GM13977 (cell line): ENCODE data around the gene YBX1.

Experiments used
- DNase-seq: peaks from one replicate; pipeline ENCODE4 v3.0.0; 2012; ENCODE audit warnings: low spot score
- CTCF ChIP-seq: IDR thresholded peaks from 2 replicates; pipeline ENCODE4 v1.5.1; 2012; ENCODE audit warnings: mild to moderate bottlenecking, control low read depth; ENCODE audit not compliant: insufficient read depth; ENCODE audit errors: extremely low read depth, missing control alignments
- in situ Hi-C: fragments of 300-500 bp; cut with MboI; formaldehyde crosslinking; loops from one replicate; pipeline ENCODE4 v1.12.0; 2022; ENCODE audit warnings: low sequenced_read_pairs, low pct_unique_long_range_greater_than_20kb, mixed read lengths, inconsistent platforms; ENCODE audit not compliant: unreplicated experiment

YBX1 gene

DNA sequence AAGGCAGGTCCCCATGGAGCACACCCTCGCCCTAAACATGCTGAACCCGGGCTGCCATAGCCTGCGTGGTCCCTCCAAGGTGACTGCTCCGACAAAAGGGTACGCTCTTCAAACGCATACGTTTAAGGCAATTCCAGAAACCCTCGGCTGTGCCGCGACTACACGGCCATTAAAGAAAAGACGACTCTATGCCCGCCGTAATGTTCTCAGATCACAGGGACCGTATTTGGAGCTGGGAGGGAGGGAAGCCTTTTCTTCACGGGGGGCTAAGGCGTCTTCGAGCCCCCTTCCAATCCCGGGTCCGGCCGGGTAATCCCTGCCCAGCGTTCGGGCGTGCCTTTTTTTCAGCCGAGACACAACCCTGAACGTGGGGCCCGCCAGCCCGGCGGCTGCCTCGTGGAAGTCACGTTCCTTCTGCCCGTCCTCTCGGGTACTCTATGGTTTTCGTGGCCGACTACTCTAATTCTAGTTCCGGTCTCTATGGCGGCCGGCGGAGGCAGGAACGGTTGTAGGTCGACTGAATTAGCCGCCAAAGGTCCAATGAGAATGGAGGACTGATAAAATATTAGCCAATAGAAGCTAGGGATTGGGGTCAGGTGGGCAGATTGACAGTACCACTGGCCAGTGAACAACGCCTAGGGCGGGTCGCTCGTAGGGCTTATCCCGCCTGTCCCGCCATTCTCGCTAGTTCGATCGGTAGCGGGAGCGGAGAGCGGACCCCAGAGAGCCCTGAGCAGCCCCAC lies at the start of gene YBX1:
TSS of gene YBX1 (plus strand) at position 678 of the 743 bp plus-strand sequence. CDS start 148 bp downstream, outside the sequence.
- peak; percentile 97 for DNase-seq
- in situ Hi-C loops = no loop called here

DNA sequence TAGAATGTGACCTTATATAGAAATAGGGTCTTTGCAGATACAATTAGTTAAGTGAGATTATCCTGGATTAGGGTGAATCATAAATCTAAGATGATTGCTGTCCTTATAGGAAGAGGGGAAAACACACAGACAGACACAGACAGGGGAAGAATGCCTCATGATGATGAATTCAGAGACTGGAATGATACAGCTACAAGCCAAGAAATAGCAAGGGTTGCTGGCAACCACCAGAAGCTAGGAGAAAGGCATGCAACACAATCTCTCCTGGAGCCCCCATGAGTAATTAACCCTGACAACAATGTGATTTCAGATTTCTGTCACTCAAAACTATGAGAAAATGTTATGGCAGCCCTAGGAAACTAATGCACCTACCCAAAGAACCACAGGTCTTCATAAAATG lies 43.1 kb upstream of the YBX1 start:
- TF ChIP-seq CTCF = no peak
- in situ Hi-C loops = no loop called here
- DNase-seq = no peak

More for the DNA sequence above, at the start of gene YBX1:
- no peak for TF ChIP-seq CTCF

DNA sequence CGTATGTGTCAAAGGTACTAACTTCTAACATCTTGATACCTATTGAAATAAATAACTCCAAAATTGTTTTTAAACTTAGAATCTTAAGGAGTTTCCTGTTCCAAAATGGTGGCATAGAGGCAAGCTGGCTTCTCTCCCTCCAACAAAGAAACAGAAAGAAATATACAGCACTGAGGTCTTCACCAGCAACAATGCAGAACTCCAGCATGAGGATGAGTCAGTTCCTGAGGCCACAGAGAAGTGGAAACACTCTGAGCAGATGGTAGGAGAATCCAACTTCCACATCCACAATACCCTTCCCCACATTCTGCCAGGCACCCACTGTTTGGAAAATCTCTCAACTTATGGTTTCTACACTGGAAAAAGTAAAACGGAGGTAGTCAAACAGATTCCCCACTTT lies 36.2 kb upstream of the YBX1 start:
- TF ChIP-seq CTCF = no peak
- in situ Hi-C loops = no loop called here
- no peak for DNase-seq

DNA sequence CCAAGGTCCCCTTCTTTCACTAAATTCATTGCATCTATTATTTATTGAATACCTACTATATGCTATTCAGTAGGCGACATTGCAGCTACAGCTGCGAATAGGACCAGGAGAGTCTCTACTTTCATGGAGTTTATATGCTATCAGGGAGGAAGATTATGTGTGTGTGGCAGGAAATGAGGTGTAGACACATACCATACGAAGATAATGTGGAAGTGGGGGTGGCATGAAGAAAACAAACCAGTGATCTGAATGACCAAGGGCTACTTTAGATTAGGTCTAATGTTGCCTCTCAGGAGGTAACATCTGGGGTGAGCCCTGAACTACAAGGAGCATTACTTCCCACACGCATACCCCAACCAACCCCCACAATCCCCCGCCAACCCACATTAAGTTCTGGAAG lies 25.0 kb upstream of the YBX1 start:
- in situ Hi-C loops = no loop called here
- no peak for DNase-seq
- TF ChIP-seq CTCF = no peak

DNA sequence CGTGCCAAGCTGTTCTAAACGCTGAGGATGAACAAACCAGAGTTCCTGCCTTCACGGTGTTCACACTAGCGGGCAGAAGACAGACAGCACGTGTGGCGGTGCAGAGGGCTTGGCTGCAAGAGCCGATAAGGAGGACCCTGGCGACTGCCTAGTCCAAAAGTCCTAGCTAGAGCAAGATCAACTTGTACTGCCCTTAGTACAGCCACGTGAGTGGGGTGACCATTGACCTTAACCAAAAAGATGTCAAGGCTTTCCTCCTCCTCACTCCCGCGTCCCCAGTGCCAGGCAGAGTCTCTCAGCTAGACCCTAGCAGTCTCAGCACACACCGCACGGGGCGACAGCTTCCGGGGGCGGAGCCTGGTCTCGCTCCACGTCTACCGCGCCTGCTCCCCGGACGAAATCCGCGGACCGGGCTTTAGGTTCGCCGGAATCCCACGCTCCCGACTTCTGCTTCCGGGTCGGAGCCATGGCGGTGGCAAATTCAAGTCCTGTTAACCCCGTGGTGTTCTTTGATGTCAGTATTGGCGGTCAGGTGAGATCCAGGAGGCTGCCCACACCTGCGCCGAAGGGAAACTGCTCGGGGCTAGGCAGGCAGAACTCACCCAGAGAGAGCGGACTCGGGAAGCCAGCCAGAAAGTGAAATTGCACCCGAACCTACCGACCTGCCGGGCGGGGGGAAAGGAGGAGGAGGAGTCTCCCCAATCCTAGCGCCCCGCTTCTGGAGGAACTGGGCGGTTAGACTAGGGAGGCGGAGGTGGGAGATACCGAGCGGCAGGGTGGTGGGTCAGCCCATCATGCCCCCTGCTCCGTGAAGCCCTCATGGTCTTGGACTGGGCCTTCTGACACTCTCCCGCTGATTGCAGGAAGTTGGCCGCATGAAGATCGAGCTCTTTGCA lies 24.0 kb upstream of the YBX1 start, which contains the start of gene PPIH:
TSS of gene PPIH (plus strand) at position 443 of the 896 bp plus-strand sequence. CDS start at position 467, 24 bp downstream.
- peak; percentile 10 for TF ChIP-seq CTCF
- DNase-seq = peak; percentile 89
- in situ Hi-C loops = no loop called here

- in situ Hi-C loops = no loop called here
- DNase-seq = no peak
These were observed 23.3 kb upstream of the YBX1 start for GRCh38 chr1:42658877-42659337.

More at GRCh38 chr1:42658877-42659337, 23.3 kb upstream of the YBX1 start:
- TF ChIP-seq CTCF = no peak
